Measurements from ENCODE around the gene TRUB2.

DNA sequence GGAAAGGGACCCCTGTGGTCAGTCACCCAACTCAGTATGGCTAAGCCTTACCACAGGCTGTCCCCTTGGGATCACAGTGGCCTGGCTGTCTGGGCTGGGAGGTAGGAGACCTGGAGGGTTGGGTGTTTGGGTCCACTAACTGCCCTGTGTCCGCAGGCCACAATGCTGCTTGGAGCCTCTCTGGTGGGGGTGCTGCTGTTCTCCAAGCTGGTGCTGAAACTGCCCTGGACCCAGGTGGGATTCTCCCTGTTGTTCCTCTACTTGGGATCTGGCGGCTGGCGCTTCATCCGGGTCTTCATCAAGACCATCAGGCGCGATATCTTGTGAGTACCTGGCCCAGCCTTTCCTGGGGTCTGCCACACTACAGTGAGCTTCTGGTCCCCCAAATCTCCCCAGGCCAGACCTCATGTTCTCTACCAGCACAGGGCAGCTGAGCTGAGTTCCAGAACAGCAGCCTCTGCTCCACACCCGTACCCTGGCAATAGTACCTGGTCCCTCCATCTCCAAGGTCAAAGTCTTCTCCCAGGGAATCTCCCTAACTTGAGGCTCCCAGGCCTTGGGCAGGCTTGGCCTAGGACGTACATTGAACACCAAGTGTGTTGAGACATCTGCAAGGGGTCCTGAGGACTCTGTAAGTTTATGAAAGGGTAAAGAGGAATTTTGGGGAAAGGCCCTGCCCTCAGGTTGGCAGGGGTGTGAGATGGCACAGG is 20.9 kb upstream of the TRUB2 start:
- TF ChIP-seq, protein P1, sequence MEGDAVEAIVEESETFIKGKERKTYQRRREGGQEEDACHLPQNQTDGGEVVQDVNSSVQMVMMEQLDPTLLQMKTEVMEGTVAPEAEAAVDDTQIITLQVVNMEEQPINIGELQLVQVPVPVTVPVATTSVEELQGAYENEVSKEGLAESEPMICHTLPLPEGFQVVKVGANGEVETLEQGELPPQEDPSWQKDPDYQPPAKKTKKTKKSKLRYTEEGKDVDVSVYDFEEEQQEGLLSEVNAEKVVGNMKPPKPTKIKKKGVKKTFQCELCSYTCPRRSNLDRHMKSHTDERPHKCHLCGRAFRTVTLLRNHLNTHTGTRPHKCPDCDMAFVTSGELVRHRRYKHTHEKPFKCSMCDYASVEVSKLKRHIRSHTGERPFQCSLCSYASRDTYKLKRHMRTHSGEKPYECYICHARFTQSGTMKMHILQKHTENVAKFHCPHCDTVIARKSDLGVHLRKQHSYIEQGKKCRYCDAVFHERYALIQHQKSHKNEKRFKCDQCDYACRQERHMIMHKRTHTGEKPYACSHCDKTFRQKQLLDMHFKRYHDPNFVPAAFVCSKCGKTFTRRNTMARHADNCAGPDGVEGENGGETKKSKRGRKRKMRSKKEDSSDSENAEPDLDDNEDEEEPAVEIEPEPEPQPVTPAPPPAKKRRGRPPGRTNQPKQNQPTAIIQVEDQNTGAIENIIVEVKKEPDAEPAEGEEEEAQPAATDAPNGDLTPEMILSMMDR (IDR thresholded peaks at IDR 0.05), result no peak
- TF ChIP-seq POLR2A (IDR thresholded peaks at IDR 0.05), result no peak
